ENCODE results near the gene CYB561. TPM values are rescaled to one million over a fixed set of nuclear protein-coding genes. Genes with fewer than 3 reads are reported as not detected.

The CYB561 gene
- total and polyA plus RNA-seq, 2 of the 4 experiments (the other 2 are of a cell fraction), result 2.5 to 3.0 TPM

GRCh38 chr17:63387656-63388340 is 58.3 kb downstream of the CYB561 start:
- H4K91ac ChIP-seq (ENCODE audit: insufficient read depth, low read depth, low read length), result no peak overlapping the region
- POLR2A ChIA-PET (ENCODE audit: unreplicated experiment), result no interaction called here
- no peak overlapping the region for H3K18ac ChIP-seq (ENCODE audit: low read depth, low read length)
- no CpG with 5 or more reads among the region's 4 CpGs for WGBS, 2 experiments (ENCODE audit: extremely low coverage in 2 of 2, insufficient read length in 1 of 2)
- no peak overlapping the region for H3K4me3 ChIP-seq (ENCODE audit: insufficient read depth, low read depth, low read length)
- H3K4me2 ChIP-seq (ENCODE audit: low read depth, low read length), result no peak overlapping the region
- DNase-seq (no peak), ATAC-seq (ENCODE audit: low read depth) (no peak)
- no peak overlapping the region for H2BK20ac ChIP-seq (ENCODE audit: low read depth, low read length)
- no peak for TF ChIP-seq CHD1 (IDR thresholded peaks at IDR 0.05; ENCODE audit: low read depth, low read length)
- TF ChIP-seq FOS (IDR thresholded peaks at IDR 0.05; ENCODE audit: low read depth, low read length), result no peak
- TF ChIP-seq RCOR1 (IDR thresholded peaks at IDR 0.05; ENCODE audit: insufficient replicate concordance, low read length), result no peak
- no peak for TF ChIP-seq NFE2L2 (IDR thresholded peaks at IDR 0.05; ENCODE audit: low read depth, low read length)
- TF ChIP-seq BHLHE40 (IDR thresholded peaks at IDR 0.05; ENCODE audit: low read depth, low read length), result no peak
- TF ChIP-seq USF2 (IDR thresholded peaks at IDR 0.05; ENCODE audit: low read depth, low read length), result no peak
- TF ChIP-seq CEBPB (IDR thresholded peaks at IDR 0.05; ENCODE audit: low read depth, low read length), result no peak
- no peak for TF ChIP-seq MXI1 (IDR thresholded peaks at IDR 0.05; ENCODE audit: borderline replicate concordance, low read depth, low read length)
- no peak for TF ChIP-seq CTCF (conservative IDR thresholded peaks at IDR 0.05; ENCODE audit: low read depth, low read length)
- TF ChIP-seq ELK1 (IDR thresholded peaks at IDR 0.05; ENCODE audit: borderline replicate concordance, low read depth, low read length), result no peak
- no peak for TF ChIP-seq SMC3 (IDR thresholded peaks at IDR 0.05; ENCODE audit: low read depth, low read length)
- no peak for TF ChIP-seq MAZ (IDR thresholded peaks at IDR 0.05; ENCODE audit: borderline replicate concordance, low read depth, low read length)
- no peak for TF ChIP-seq POLR2A (IDR thresholded peaks at IDR 0.05; ENCODE audit: low read depth, low read length)
- H3K9me1 ChIP-seq (ENCODE audit: insufficient read depth, low read length), result peaks cover 3% of the 10 kb centered on the region; the same call in 1 of the 2 replicates
- no peak overlapping the region for H3K4ac ChIP-seq (ENCODE audit: low read depth, low read length)
- H3K27me3 ChIP-seq (ENCODE audit: control insufficient read depth, insufficient read depth, low read length), result no peaks in the 10 kb centered on the region
- H2BK15ac ChIP-seq (ENCODE audit: low read depth, low read length), result no peak overlapping the region
- no peak overlapping the region for H4K5ac ChIP-seq (ENCODE audit: low read depth, low read length)
- peaks cover 4% of the 10 kb centered on the region; the same call in 1 of the 2 replicates for H4K20me1 ChIP-seq (ENCODE audit: insufficient read depth, low read length)
- intact Hi-C loops (cut with micrococcal nuclease) (no loop called here), in situ Hi-C loops (cut with MboI; ENCODE audit: low sequenced_read_pairs) (no loop called here), dilution Hi-C loops (cut with HindIII; ENCODE audit: low sequenced_read_pairs, unreplicated experiment) (no loop called here)
- no peak overlapping the region for H3K23ac ChIP-seq (ENCODE audit: low read depth, low read length)
- no peaks in the 10 kb centered on the region for H3K9me3 ChIP-seq (ENCODE audit: control insufficient read depth, insufficient read depth, low read length)
- H3K36me3 ChIP-seq (ENCODE audit: control insufficient read depth, insufficient read depth, low read length), result peaks cover 19% of the 10 kb centered on the region
- H2BK5ac ChIP-seq (ENCODE audit: low read depth, low read length, poor library complexity, severe bottlenecking), result no peak overlapping the region
- no peak overlapping the region for H3K14ac ChIP-seq (replicated peaks; ENCODE audit: low read depth, low read length)
- no peak overlapping the region for H2AK9ac ChIP-seq (replicated peaks; ENCODE audit: low read depth, low read length, poor library complexity)
- H2AK5ac ChIP-seq (ENCODE audit: low read depth, low read length), result no peak overlapping the region
- H3K56ac ChIP-seq (ENCODE audit: extremely low read depth, insufficient read depth, low read length), result no peak overlapping the region
- CTCF ChIA-PET, result no interaction called here
- H3K79me1 ChIP-seq (ENCODE audit: low read depth in 1 of 2, low read length in 2 of 2), result peaks cover 14 to 15% of the 10 kb centered on the region in 2 experiments
- no peak overlapping the region for H3K9ac ChIP-seq (ENCODE audit: low read depth, low read length)
- BruUV-seq (replicated peaks), result no TSS peak
- H4K8ac ChIP-seq (ENCODE audit: low read depth in 2 of 2, low read length in 2 of 2), result no peak overlapping the region
- peaks cover 3% of the 10 kb centered on the region; the same call in 1 of the 2 replicates for H3K4me1 ChIP-seq (ENCODE audit: control insufficient read depth, insufficient read depth, low read length)
- H2AFZ ChIP-seq (replicated peaks; ENCODE audit: low read length, poor library complexity), result no peak overlapping the region
- no peak overlapping the region for H2BK120ac ChIP-seq (ENCODE audit: low read depth, low read length)
- H3K27ac ChIP-seq (ENCODE audit: insufficient read depth, low read length), result no peak overlapping the region

Data from IMR-90 (cell line).